Coronary artery (tissue), 2 donors: ENCODE results near the gene SULT6B1.
A peak's percentile ranks its signal among the peaks of the same experiment; 100 is the strongest.
"Not testable (repeated sequence)": the region's sequence is repeated elsewhere in the genome, so short reads cannot be mapped to it uniquely, and the experiment has no call there.

Source experiments
- DNase-seq: peaks from one replicate; pipeline ENCODE4 v3.0.0-alpha.2; 2017; ENCODE audit warnings: low spot score
- H3K27ac ChIP-seq, 2 donors: fragments of 200-600 bp; sonication (generic); one replicate each; pipeline ENCODE4 v1.5.1; 2016 to 2019
- H3K4me3 ChIP-seq: fragments of 200-600 bp; sonication (generic); 2 replicates; pipeline ENCODE4 v1.5.1; 2016; ENCODE audit warnings: mild to moderate bottlenecking, moderate library complexity
- CTCF ChIP-seq: fragments of 200-600 bp; sonication (generic); IDR thresholded peaks from one replicate; pipeline ENCODE4 v1.5.1; 2019; ENCODE audit warnings: antibody characterized with exemption

Gene SULT6B1

GRCh38 chr2:37205689-37206341, 17.3 kb upstream of the SULT6B1 start:
- no peak overlapping the region for H3K4me3 ChIP-seq
- H3K27ac ChIP-seq = no peak overlapping the region
- DNase-seq = no peak
- no peak for TF ChIP-seq CTCF

GRCh38 chr2:37205071-37205661, 16.7 kb upstream of the SULT6B1 start:
- not testable (repeated sequence) for DNase-seq, H3K27ac ChIP-seq, H3K4me3 ChIP-seq

- TF ChIP-seq CTCF = no peak
- DNase-seq = no peak
- Histone ChIP-seq H3K27ac (no peak overlapping the region), H3K4me3 (no peak overlapping the region)
Measured at GRCh38 chr2:37203708-37204107, 15.2 kb upstream of the SULT6B1 start.

GRCh38 chr2:37201766-37202165, 13.3 kb upstream of the SULT6B1 start:
- DNase-seq = no peak
- H3K4me3 ChIP-seq = no peak overlapping the region
- TF ChIP-seq CTCF = no peak
- H3K27ac ChIP-seq = no peak overlapping the region

- H3K27ac ChIP-seq = no peak overlapping the region
- DNase-seq = no peak
- no peak overlapping the region for H3K4me3 ChIP-seq
- no peak for TF ChIP-seq CTCF
Measured at GRCh38 chr2:37201208-37201607, 12.7 kb upstream of the SULT6B1 start.

GRCh38 chr2:37198681-37199065, 10.2 kb upstream of the SULT6B1 start:
- TF ChIP-seq CTCF = no peak
- Histone ChIP-seq H3K4me3 (no peak overlapping the region), H3K27ac (no peak overlapping the region)
- DNase-seq = no peak

GRCh38 chr2:37196320-37197195, 8.1 kb upstream of the SULT6B1 start, which contains the start of gene CEBPZOS:
Gene CEBPZOS, plus strand, starts transcription at chr2:37196496. Its CDS starts 3,209 bp downstream, at chr2:37199705.
- Histone ChIP-seq H3K4me3 (peak within 1 kb of the TSS; percentile 73), H3K27ac (peak within 1 kb of the TSS; percentile 86 to 95)
- peak; percentile 82 for DNase-seq
- TF ChIP-seq CTCF = no peak

- peak overlapping the region; percentile 73 for H3K4me3 ChIP-seq
- DNase-seq = not testable (repeated sequence)
- peak overlapping the region; percentile 86 to 95 for H3K27ac ChIP-seq
Measured at GRCh38 chr2:37195862-37196319, 7.4 kb upstream of the SULT6B1 start.
